Neural cell (in vitro differentiated cells): ENCODE data around the gene SHB.

Source experiments
- CTCF ChIP-seq: fragments of 450-650 bp; IDR thresholded peaks from 2 replicates; pipeline ENCODE4 v1.5.1; 2014; ENCODE audit warnings: antibody characterized with exemption, mild to moderate bottlenecking, moderate library complexity; ENCODE audit not compliant: poor library complexity, severe bottlenecking
- TAF1 ChIP-seq: IDR thresholded peaks from 2 replicates; pipeline ENCODE4 v1.6.1; 2012; ENCODE audit warnings: low read depth

GRCh38 chr9:37948417-37948980 is 120.5 kb downstream of the SHB start:
- no peak for TF ChIP-seq TAF1
- TF ChIP-seq CTCF = no peak
